Measurements from ENCODE around the gene CAPN5.

CAPN5 gene

GRCh38 chr11:77069969-77070582, 3.3 kb downstream of the CAPN5 start:
- Histone ChIP-seq H3K4me1 (ENCODE audit: control insufficient read depth in 2 of 2, insufficient read depth in 2 of 2, low read length in 2 of 2) (peaks cover 84 to 88% of the 10 kb centered on the region in 2 donors), H3K4me3 (ENCODE audit: low read length in 2 of 2) (peak overlapping the region; percentile 4 to 13), H3K36me3 (ENCODE audit: control insufficient read depth in 2 of 2, insufficient read depth in 2 of 2, low read length in 2 of 2) (peaks cover 5 to 6% of the 10 kb centered on the region in 2 donors), H3K27me3 (ENCODE audit: control insufficient read depth in 2 of 2, insufficient read depth in 2 of 2, low read length in 2 of 2) (no peaks in the 10 kb centered on the region), H3K27ac (ENCODE audit: low read depth in 2 of 2, low read length in 2 of 2) (peak overlapping the region; percentile 96 to 99), H3K9ac (ENCODE audit: low read depth in 1 of 2, low read length in 2 of 2) (peak overlapping the region in 1 of 2 donors; percentile 96), H3K9me3 (ENCODE audit: control insufficient read depth in 2 of 2, low read length in 2 of 2) (no peaks in the 10 kb centered on the region)

- Histone ChIP-seq H3K9me3 (ENCODE audit: control insufficient read depth in 2 of 2, low read length in 2 of 2) (no peaks in the 10 kb centered on the region), H3K36me3 (ENCODE audit: control insufficient read depth in 2 of 2, insufficient read depth in 2 of 2, low read length in 2 of 2) (peaks cover 5 to 6% of the 10 kb centered on the region in 2 donors), H3K4me3 (ENCODE audit: low read length in 2 of 2) (no peak overlapping the region), H3K27me3 (ENCODE audit: control insufficient read depth in 2 of 2, insufficient read depth in 2 of 2, low read length in 2 of 2) (no peaks in the 10 kb centered on the region), H3K27ac (ENCODE audit: low read depth in 2 of 2, low read length in 2 of 2) (peak overlapping the region; percentile 96 to 99), H3K9ac (ENCODE audit: low read depth in 1 of 2, low read length in 2 of 2) (peak overlapping the region in 1 of 2 donors; percentile 84), H3K4me1 (ENCODE audit: control insufficient read depth in 2 of 2, insufficient read depth in 2 of 2, low read length in 2 of 2) (peaks cover 78 to 88% of the 10 kb centered on the region in 2 donors)
Observed at GRCh38 chr11:77071077-77071476, 4.3 kb downstream of the CAPN5 start.

DNA sequence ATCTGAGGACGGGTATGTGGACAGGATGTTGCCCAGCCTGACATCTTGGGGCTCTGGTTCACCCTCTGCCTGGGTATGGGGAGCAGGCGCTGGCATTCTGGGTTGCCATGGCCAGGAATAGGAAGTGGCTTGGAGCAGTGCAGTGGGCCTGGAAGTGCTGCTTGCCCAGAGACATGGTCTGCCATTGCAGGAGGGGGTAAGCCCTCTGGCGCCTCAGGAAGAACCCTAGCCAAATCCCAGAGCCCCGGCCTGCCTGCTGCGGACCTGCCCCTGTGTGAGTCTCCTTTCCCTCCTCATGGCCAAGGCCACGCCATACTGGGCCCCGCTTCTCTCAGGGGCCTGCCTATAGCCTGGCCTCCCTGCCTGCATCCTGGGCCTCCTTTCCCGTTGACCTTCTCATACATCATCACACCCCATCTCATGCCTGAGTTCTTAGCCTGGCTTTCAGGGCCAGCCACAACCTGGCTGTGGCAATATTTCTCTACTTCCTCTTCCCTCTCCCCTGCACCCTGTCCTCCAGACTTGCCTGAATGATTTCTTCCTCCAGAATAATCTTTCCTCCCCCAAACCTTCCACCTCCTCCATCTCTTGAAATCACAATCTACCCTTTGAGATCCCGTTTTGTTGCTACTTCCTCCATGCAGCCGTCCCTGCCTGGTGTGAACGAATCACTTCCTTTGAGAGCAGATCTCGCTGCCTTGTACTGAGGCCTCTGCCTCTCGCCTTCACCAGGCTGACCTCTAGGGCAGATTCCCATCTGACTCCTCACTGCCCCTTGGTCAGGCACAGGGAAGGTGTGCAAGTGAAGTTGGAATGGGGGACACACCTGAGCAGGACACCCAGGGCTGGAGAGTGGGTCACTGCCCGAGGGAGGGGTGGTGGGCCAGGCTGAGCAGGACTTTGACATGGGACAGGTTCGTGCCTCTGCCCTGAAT, 5.2 kb downstream of the CAPN5 start:
- peak overlapping the region; percentile 72 to 84 for H3K9ac ChIP-seq (ENCODE audit: low read depth in 1 of 2, low read length in 2 of 2)
- H3K4me3 ChIP-seq (ENCODE audit: low read length in 2 of 2), result peak overlapping the region in 1 of 2 donors; percentile 7
- no peaks in the 10 kb centered on the region for H3K27me3 ChIP-seq (ENCODE audit: control insufficient read depth in 2 of 2, insufficient read depth in 2 of 2, low read length in 2 of 2)
- H3K36me3 ChIP-seq (ENCODE audit: control insufficient read depth in 2 of 2, insufficient read depth in 2 of 2, low read length in 2 of 2), result peaks cover 5 to 6% of the 10 kb centered on the region in 2 donors
- H3K4me1 ChIP-seq (ENCODE audit: control insufficient read depth in 2 of 2, insufficient read depth in 2 of 2, low read length in 2 of 2), result peaks cover 76 to 91% of the 10 kb centered on the region in 2 donors
- H3K9me3 ChIP-seq (ENCODE audit: control insufficient read depth in 2 of 2, low read length in 2 of 2), result no peaks in the 10 kb centered on the region
- H3K27ac ChIP-seq (ENCODE audit: low read depth in 2 of 2, low read length in 2 of 2), result peak overlapping the region; percentile 96 to 99

DNA sequence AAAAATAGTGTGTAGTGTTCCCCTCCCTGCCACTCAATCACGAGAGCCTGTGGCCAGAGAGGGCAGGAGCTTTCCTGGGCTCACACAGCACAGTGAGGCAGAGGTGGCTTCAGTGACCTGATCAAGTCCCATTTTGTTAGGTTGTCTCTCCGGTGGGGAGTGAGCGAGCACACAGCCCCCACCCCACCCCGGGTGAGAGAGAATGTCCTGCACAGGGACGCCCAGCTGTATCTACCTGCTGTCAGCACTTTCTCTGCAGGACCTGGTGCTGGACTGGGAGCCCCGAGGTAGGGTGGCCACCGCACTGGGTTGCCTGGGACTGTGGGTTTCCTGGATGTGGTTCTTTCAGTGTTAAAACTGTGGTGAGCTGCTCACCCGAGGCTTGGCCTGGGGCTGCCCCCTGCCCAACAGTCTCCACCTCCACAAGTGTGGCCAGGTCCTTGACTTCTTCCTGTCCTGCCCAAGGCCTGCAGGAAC, 6.1 kb downstream of the CAPN5 start:
- Histone ChIP-seq H3K36me3 (ENCODE audit: control insufficient read depth in 2 of 2, insufficient read depth in 2 of 2, low read length in 2 of 2) (peaks cover 5 to 6% of the 10 kb centered on the region in 2 donors), H3K4me3 (ENCODE audit: low read length in 2 of 2) (no peak overlapping the region), H3K27ac (ENCODE audit: low read depth in 2 of 2, low read length in 2 of 2) (peak overlapping the region; percentile 96 to 99), H3K9me3 (ENCODE audit: control insufficient read depth in 2 of 2, low read length in 2 of 2) (no peaks in the 10 kb centered on the region), H3K4me1 (ENCODE audit: control insufficient read depth in 2 of 2, insufficient read depth in 2 of 2, low read length in 2 of 2) (peaks cover 70 to 86% of the 10 kb centered on the region in 2 donors), H3K9ac (ENCODE audit: low read depth in 1 of 2, low read length in 2 of 2) (peak overlapping the region; percentile 72 to 84), H3K27me3 (ENCODE audit: control insufficient read depth in 2 of 2, insufficient read depth in 2 of 2, low read length in 2 of 2) (no peaks in the 10 kb centered on the region)

DNA sequence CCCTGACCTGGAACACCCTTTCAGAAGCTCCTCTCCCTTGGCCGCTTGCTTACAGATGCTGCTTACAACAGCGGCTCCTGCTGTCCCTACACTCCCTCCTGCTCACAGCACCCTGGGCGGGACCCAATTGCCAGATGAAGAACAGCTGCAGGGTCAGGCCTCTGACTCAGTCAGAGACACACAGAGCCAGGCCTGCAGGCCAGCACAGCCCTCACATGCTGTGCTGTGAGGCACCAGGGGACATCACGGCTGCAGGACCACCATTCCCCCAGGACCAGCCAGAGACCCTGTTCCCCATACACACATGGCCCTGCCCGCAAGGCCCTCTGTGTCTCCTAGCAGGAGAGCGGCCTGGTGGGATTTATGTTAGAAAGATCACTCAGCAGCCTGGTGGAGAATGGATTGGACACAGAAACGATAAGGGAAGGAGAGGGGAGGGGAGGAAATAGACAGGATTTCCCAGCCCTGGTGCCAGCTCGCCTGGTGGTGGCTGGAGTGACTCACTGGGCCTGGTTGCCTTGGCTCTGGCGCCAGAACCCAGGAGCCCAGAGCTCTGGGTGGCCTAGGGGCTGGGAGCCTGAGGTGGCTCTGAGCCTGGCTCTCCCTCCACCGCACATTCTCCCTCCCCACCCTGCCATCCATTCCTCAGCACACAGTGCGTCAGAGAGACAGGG, 6.7 kb downstream of the CAPN5 start:
- Histone ChIP-seq H3K9ac (ENCODE audit: low read depth in 1 of 2, low read length in 2 of 2) (peak overlapping the region; percentile 72 to 84), H3K9me3 (ENCODE audit: control insufficient read depth in 2 of 2, low read length in 2 of 2) (no peaks in the 10 kb centered on the region), H3K4me1 (ENCODE audit: control insufficient read depth in 2 of 2, insufficient read depth in 2 of 2, low read length in 2 of 2) (peaks cover 65 to 81% of the 10 kb centered on the region in 2 donors), H3K27ac (ENCODE audit: low read depth in 2 of 2, low read length in 2 of 2) (peak overlapping the region; percentile 96 to 99), H3K4me3 (ENCODE audit: low read length in 2 of 2) (peak overlapping the region; percentile 1 to 46), H3K36me3 (ENCODE audit: control insufficient read depth in 2 of 2, insufficient read depth in 2 of 2, low read length in 2 of 2) (peaks cover 5 to 6% of the 10 kb centered on the region in 2 donors), H3K27me3 (ENCODE audit: control insufficient read depth in 2 of 2, insufficient read depth in 2 of 2, low read length in 2 of 2) (no peaks in the 10 kb centered on the region)

DNA sequence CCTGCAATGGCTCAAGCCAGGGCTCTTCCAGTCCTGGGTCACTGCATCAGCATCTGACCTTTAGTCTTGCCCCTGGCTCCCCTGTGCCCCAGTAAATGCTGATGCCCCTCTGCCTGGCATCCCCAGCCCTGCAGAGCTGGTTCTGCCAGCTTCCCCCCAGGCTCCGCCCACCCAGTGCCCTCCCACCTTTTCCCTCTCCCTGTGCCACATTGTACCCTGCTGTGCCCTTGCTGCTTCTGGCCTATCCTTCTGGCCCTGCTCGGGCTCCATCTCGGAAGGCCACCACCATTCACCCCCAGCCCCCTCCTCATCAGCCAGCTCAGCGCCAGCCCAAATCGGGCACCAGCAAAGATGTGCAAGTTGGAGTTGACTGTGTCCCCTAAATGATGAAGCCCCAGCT, 7.4 kb downstream of the CAPN5 start:
- peak overlapping the region; percentile 1 to 46 for H3K4me3 ChIP-seq (ENCODE audit: low read length in 2 of 2)
- peaks cover 58 to 73% of the 10 kb centered on the region in 2 donors for H3K4me1 ChIP-seq (ENCODE audit: control insufficient read depth in 2 of 2, insufficient read depth in 2 of 2, low read length in 2 of 2)
- H3K9me3 ChIP-seq (ENCODE audit: control insufficient read depth in 2 of 2, low read length in 2 of 2), result no peaks in the 10 kb centered on the region
- H3K9ac ChIP-seq (ENCODE audit: low read depth in 1 of 2, low read length in 2 of 2), result peak overlapping the region; percentile 56 to 84
- H3K27me3 ChIP-seq (ENCODE audit: control insufficient read depth in 2 of 2, insufficient read depth in 2 of 2, low read length in 2 of 2), result no peaks in the 10 kb centered on the region
- peak overlapping the region; percentile 96 to 99 for H3K27ac ChIP-seq (ENCODE audit: low read depth in 2 of 2, low read length in 2 of 2)
- H3K36me3 ChIP-seq (ENCODE audit: control insufficient read depth in 2 of 2, insufficient read depth in 2 of 2, low read length in 2 of 2), result peaks cover 5 to 6% of the 10 kb centered on the region in 2 donors

DNA sequence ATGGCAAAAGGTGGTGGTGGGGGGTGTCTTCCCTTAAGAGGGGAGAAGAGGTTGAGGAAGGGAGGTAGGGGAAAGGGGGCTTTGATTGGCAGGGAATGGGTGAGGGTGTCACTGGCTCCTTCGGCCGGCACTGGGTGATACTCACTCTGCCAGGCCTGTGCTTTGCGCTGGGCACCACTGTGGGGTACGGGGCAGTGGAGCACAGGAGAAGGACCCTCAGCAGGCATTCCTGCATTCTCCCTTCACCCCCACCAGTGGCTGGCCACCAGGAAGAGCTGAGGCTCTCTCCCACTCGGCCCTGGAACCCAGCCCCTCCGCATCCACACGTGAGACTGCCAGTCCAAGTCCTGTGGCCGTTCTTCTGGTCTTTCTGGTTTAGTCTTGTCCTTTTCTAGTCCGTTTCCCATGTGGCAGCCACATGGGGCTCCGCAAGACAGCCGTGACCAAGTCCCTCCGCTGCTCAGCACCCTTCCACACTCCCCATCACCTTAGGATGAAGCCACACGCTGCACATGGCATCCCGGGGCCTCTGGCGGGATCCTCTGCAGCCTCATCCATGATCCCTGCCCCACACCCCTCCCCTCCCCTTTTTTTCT, 8.0 kb downstream of the CAPN5 start:
- H3K27ac ChIP-seq (ENCODE audit: low read depth in 2 of 2, low read length in 2 of 2), result peak overlapping the region; percentile 96 to 99
- H3K9me3 ChIP-seq (ENCODE audit: control insufficient read depth in 2 of 2, low read length in 2 of 2), result no peaks in the 10 kb centered on the region
- peaks cover 5 to 6% of the 10 kb centered on the region in 2 donors for H3K36me3 ChIP-seq (ENCODE audit: control insufficient read depth in 2 of 2, insufficient read depth in 2 of 2, low read length in 2 of 2)
- peak overlapping the region; percentile 56 to 84 for H3K9ac ChIP-seq (ENCODE audit: low read depth in 1 of 2, low read length in 2 of 2)
- H3K4me3 ChIP-seq (ENCODE audit: low read length in 2 of 2), result peak overlapping the region; percentile 1 to 46
- H3K4me1 ChIP-seq (ENCODE audit: control insufficient read depth in 2 of 2, insufficient read depth in 2 of 2, low read length in 2 of 2), result peaks cover 55 to 68% of the 10 kb centered on the region in 2 donors
- no peaks in the 10 kb centered on the region for H3K27me3 ChIP-seq (ENCODE audit: control insufficient read depth in 2 of 2, insufficient read depth in 2 of 2, low read length in 2 of 2)

GRCh38 chr11:77075425-77075905, 8.7 kb downstream of the CAPN5 start:
- Histone ChIP-seq H3K9ac (ENCODE audit: low read depth in 1 of 2, low read length in 2 of 2) (peak overlapping the region; percentile 38 to 84), H3K4me3 (ENCODE audit: low read length in 2 of 2) (peak overlapping the region; percentile 11 to 46), H3K4me1 (ENCODE audit: control insufficient read depth in 2 of 2, insufficient read depth in 2 of 2, low read length in 2 of 2) (peaks cover 54 to 61% of the 10 kb centered on the region in 2 donors), H3K9me3 (ENCODE audit: control insufficient read depth in 2 of 2, low read length in 2 of 2) (no peaks in the 10 kb centered on the region), H3K27ac (ENCODE audit: low read depth in 2 of 2, low read length in 2 of 2) (peak overlapping the region; percentile 96 to 99), H3K36me3 (ENCODE audit: control insufficient read depth in 2 of 2, insufficient read depth in 2 of 2, low read length in 2 of 2) (peaks cover 6 to 9% of the 10 kb centered on the region in 2 donors), H3K27me3 (ENCODE audit: control insufficient read depth in 2 of 2, insufficient read depth in 2 of 2, low read length in 2 of 2) (no peaks in the 10 kb centered on the region)

- Histone ChIP-seq H3K9me3 (ENCODE audit: control insufficient read depth in 2 of 2, low read length in 2 of 2) (no peaks in the 10 kb centered on the region), H3K4me3 (ENCODE audit: low read length in 2 of 2) (no peak overlapping the region), H3K4me1 (ENCODE audit: control insufficient read depth in 2 of 2, insufficient read depth in 2 of 2, low read length in 2 of 2) (peaks cover 50 to 55% of the 10 kb centered on the region in 2 donors), H3K9ac (ENCODE audit: low read depth in 1 of 2, low read length in 2 of 2) (no peak overlapping the region), H3K27ac (ENCODE audit: low read depth in 2 of 2, low read length in 2 of 2) (no peak overlapping the region), H3K27me3 (ENCODE audit: control insufficient read depth in 2 of 2, insufficient read depth in 2 of 2, low read length in 2 of 2) (no peaks in the 10 kb centered on the region), H3K36me3 (ENCODE audit: control insufficient read depth in 2 of 2, insufficient read depth in 2 of 2, low read length in 2 of 2) (peaks cover 2 to 19% of the 10 kb centered on the region in 2 donors)
Observed at GRCh38 chr11:77079666-77080065, 12.9 kb downstream of the CAPN5 start.
